Measurements from ENCODE around the gene VPS52.
A peak's percentile ranks its signal among the peaks of the same experiment; 100 is the strongest.
"Not testable (repeated sequence)": the region's sequence is repeated elsewhere in the genome, so short reads cannot be mapped to it uniquely, and the experiment has no call there.

The VPS52 gene

GRCh38 chr6:33250731-33251130 is 20.9 kb downstream of the VPS52 start:
- DNase-seq (ENCODE audit: low read depth) = no peak

GRCh38 chr6:33249732-33250630 is 21.7 kb downstream of the VPS52 start:
- no peak for DNase-seq (ENCODE audit: low read depth)

- peak; percentile 96 for DNase-seq (ENCODE audit: low read depth)
Measured at GRCh38 chr6:33248932-33249731, 22.5 kb downstream of the VPS52 start.

GRCh38 chr6:33248643-33248931 is 23.1 kb downstream of the VPS52 start:
- no peak for DNase-seq (ENCODE audit: low read depth)

- DNase-seq (ENCODE audit: low read depth) = peak; percentile 55
Measured at GRCh38 chr6:33247977-33248642, 23.6 kb downstream of the VPS52 start.

GRCh38 chr6:33243476-33243875 is 28.2 kb downstream of the VPS52 start:
- DNase-seq (ENCODE audit: low read depth) = no peak

GRCh38 chr6:33241968-33242367 is 29.7 kb downstream of the VPS52 start:
- DNase-seq (ENCODE audit: low read depth) = no peak

GRCh38 chr6:33237741-33238140 is 33.9 kb downstream of the VPS52 start:
- no peak for DNase-seq (ENCODE audit: low read depth)

GRCh38 chr6:33236852-33237251 is 34.8 kb downstream of the VPS52 start:
- DNase-seq (ENCODE audit: low read depth) = no peak

GRCh38 chr6:33236328-33236727 is 35.3 kb downstream of the VPS52 start:
- no peak for DNase-seq (ENCODE audit: low read depth)

GRCh38 chr6:33235221-33235634 is 36.4 kb downstream of the VPS52 start:
- no peak for DNase-seq (ENCODE audit: low read depth)

- not testable (repeated sequence) for DNase-seq (ENCODE audit: low read depth)
Measured at GRCh38 chr6:33226503-33227120, 45.1 kb downstream of the VPS52 start.

GRCh38 chr6:33217681-33218080 is 54.0 kb downstream of the VPS52 start:
- no peak for DNase-seq (ENCODE audit: low read depth)

- no peak for DNase-seq (ENCODE audit: low read depth)
Measured at GRCh38 chr6:33217246-33217645, 54.4 kb downstream of the VPS52 start.

GRCh38 chr6:33216117-33216649 is 55.5 kb downstream of the VPS52 start:
- DNase-seq (ENCODE audit: low read depth) = no peak

GRCh38 chr6:33215271-33216116 is 56.2 kb downstream of the VPS52 start:
- DNase-seq (ENCODE audit: low read depth) = no peak

- DNase-seq (ENCODE audit: low read depth) = no peak
Measured at GRCh38 chr6:33213989-33214335, 57.7 kb downstream of the VPS52 start.

GRCh38 chr6:33213166-33213988 is 58.3 kb downstream of the VPS52 start:
- no peak for DNase-seq (ENCODE audit: low read depth)

- no peak for DNase-seq (ENCODE audit: low read depth)
Measured at GRCh38 chr6:33212857-33213165, 58.9 kb downstream of the VPS52 start.

GRCh38 chr6:33211666-33212422 is 59.8 kb downstream of the VPS52 start:
- DNase-seq (ENCODE audit: low read depth) = no peak

Data from CMK (cell line).